ENCODE data around the gene ACTN2. TPM values are rescaled to one million over a fixed set of nuclear protein-coding genes. Genes with fewer than 3 reads are reported as not detected.

Gene ACTN2
- polyA plus RNA-seq, 3 donors, result 1.0 to 2.2 (median 1.1) TPM

GRCh38 chr1:236689713-236690569 is 3.6 kb downstream of the ACTN2 start:
- no peak for DNase-seq

GRCh38 chr1:236691348-236691747 is 5.0 kb downstream of the ACTN2 start:
- DNase-seq, result no peak

GRCh38 chr1:236692128-236692527 is 5.8 kb downstream of the ACTN2 start:
- no peak for DNase-seq

GRCh38 chr1:236692742-236693141 is 6.4 kb downstream of the ACTN2 start:
- DNase-seq, result no peak

GRCh38 chr1:236699366-236699765 is 13.1 kb downstream of the ACTN2 start:
- DNase-seq, result no peak

- DNase-seq, result no peak
These were observed 14.6 kb downstream of the ACTN2 start for GRCh38 chr1:236700903-236701302.

GRCh38 chr1:236701782-236702181 is 15.5 kb downstream of the ACTN2 start:
- DNase-seq, result no peak

GRCh38 chr1:236702791-236703394 is 16.6 kb downstream of the ACTN2 start:
- no peak for DNase-seq

- DNase-seq, result no peak
These were observed 19.5 kb downstream of the ACTN2 start for GRCh38 chr1:236705771-236706170.

- DNase-seq, result no peak
These were observed 19.9 kb downstream of the ACTN2 start for GRCh38 chr1:236706183-236706582.

- no peak for DNase-seq
These were observed 24.1 kb downstream of the ACTN2 start for GRCh38 chr1:236710328-236710892.

- no peak for DNase-seq
These were observed 29.9 kb downstream of the ACTN2 start for GRCh38 chr1:236716160-236716559.

- DNase-seq, result no peak
These were observed 31.5 kb downstream of the ACTN2 start for GRCh38 chr1:236717811-236718210.

GRCh38 chr1:236718328-236718727 is 32.0 kb downstream of the ACTN2 start:
- no peak for DNase-seq

GRCh38 chr1:236720206-236720605 is 33.9 kb downstream of the ACTN2 start:
- no peak for DNase-seq

GRCh38 chr1:236720611-236721010 is 34.3 kb downstream of the ACTN2 start:
- DNase-seq, result no peak

- DNase-seq, result no peak
These were observed 37.8 kb downstream of the ACTN2 start for GRCh38 chr1:236724049-236724448.

GRCh38 chr1:236724506-236724905 is 38.2 kb downstream of the ACTN2 start:
- DNase-seq, result no peak

GRCh38 chr1:236725668-236726067 is 39.4 kb downstream of the ACTN2 start:
- no peak for DNase-seq

- no peak for DNase-seq
These were observed 41.2 kb downstream of the ACTN2 start for GRCh38 chr1:236727521-236727920.

- DNase-seq, result no peak
These were observed 42.5 kb downstream of the ACTN2 start for GRCh38 chr1:236728752-236729151.

GRCh38 chr1:236733653-236734052 is 47.4 kb downstream of the ACTN2 start:
- no peak for DNase-seq

- no peak for DNase-seq
These were observed 48.0 kb downstream of the ACTN2 start for GRCh38 chr1:236734141-236734765.
